ENCODE data around the gene ACOT8. TPM values are rescaled to one million over a fixed set of nuclear protein-coding genes. Genes with fewer than 3 reads are reported as not detected.
A peak's percentile ranks its signal among the peaks of the same experiment; 100 is the strongest.
"Not testable (repeated sequence)": the region's sequence is repeated elsewhere in the genome, so short reads cannot be mapped to it uniquely, and the experiment has no call there.

ACOT8 gene
- total and polyA plus RNA-seq, 10 donors, result 19.4 to 37.4 (median 28.9) TPM

DNA sequence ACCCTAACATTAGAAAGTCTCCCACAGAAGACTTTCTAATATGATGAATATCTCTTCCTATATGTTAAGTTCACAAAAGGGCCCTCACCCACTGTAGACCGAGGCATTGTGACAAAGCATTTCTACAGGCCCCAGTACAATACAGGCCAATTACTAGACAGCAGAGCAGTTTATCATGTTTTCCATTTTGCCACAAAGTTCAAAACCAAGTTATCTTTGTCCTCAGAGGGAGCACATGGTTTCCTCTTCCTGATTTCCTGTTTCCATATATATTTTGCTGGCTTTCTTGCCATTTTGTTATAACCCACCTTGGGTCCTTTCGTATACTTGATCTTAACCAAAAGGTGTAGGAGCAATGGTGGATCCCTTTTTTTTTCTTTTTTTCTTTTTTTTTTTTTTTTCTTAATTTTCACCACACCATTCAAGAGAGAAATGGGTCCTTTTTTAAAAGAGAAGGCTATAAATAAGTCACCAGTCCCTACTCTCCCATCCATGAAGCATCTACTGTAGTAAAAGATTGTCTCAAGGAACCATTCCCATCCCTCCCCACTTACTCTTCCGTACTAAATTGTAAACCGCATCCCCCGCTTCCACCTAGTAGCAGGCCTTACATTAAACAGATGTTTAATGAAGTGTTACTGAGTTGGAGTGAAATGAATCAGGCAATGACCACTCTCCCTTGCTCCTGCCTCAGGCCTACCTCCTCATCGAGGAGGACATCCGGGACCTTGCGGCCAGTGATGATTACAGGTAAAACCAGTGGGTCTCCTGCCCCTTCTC, 46.8 kb downstream of the ACOT8 start:
- intact Hi-C loops (cut with DNase I; ENCODE audit: low total_unique reads), result loop anchor here (10.0 kb wide), 1 partner anchor 154 kb away; no protein-coding TSS in a partner anchor
- WGBS, 5 donors, result 87 to 88% (median 87%) methylated on average over 8 of the region's 8 CpGs
- Histone ChIP-seq H3K27ac (no peak overlapping the region), H3K36me3 (peaks cover 5 to 71% (median 60%) of the 10 kb centered on the region in 6 donors), H3K9me3 (no peaks in the 10 kb centered on the region), H3K4me1 (peaks cover 6 to 26% (median 17%) of the 10 kb centered on the region in 6 donors), H3K4me3 (no peak overlapping the region), H3K27me3 (replicated peaks in 1 of 7) (no peaks in the 10 kb centered on the region)
- no peak for DNase-seq
- TF ChIP-seq, protein P1, sequence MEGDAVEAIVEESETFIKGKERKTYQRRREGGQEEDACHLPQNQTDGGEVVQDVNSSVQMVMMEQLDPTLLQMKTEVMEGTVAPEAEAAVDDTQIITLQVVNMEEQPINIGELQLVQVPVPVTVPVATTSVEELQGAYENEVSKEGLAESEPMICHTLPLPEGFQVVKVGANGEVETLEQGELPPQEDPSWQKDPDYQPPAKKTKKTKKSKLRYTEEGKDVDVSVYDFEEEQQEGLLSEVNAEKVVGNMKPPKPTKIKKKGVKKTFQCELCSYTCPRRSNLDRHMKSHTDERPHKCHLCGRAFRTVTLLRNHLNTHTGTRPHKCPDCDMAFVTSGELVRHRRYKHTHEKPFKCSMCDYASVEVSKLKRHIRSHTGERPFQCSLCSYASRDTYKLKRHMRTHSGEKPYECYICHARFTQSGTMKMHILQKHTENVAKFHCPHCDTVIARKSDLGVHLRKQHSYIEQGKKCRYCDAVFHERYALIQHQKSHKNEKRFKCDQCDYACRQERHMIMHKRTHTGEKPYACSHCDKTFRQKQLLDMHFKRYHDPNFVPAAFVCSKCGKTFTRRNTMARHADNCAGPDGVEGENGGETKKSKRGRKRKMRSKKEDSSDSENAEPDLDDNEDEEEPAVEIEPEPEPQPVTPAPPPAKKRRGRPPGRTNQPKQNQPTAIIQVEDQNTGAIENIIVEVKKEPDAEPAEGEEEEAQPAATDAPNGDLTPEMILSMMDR (IDR thresholded peaks at IDR 0.05 in 8 of 11, conservative IDR thresholded peaks at IDR 0.05 in 3 of 11), result no peak
- no peak for TF ChIP-seq POLR2AphosphoS5 (IDR thresholded peaks at IDR 0.05)
- TF ChIP-seq POLR2A (IDR thresholded peaks at IDR 0.05), result no peak

DNA sequence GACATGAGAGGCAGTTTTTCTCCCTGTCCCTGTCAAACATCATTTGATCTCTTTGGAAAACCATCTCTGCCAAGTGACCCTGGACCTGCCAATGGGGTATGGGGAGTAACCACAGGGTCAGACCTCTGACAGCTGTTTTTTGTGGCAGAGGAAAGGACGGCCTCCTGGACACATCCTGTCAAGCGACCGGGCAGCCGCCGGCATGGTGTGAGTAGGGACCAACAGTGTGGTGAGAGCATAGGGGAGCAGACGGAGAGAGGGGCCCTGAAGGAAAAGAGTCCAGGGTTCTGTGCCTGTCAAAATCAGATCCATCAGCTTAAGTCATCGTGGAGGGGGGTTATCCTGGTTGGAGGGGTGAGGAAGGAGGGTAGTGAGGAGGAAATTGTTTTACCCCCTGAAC, 55.3 kb downstream of the ACOT8 start:
- DNase-seq, result no peak
- Histone ChIP-seq H3K36me3 (peaks cover 13 to 76% (median 63%) of the 10 kb centered on the region in 6 donors), H3K4me3 (no peak overlapping the region), H3K9me3 (no peaks in the 10 kb centered on the region), H3K27ac (no peak overlapping the region), H3K4me1 (peaks cover 0 to 18% (median 10%) of the 10 kb centered on the region in 6 donors), H3K27me3 (replicated peaks in 1 of 7) (no peaks in the 10 kb centered on the region)
- intact Hi-C loops (cut with DNase I; ENCODE audit: low total_unique reads), result no loop called here
- TF ChIP-seq, protein P1 (IDR thresholded peaks at IDR 0.05 in 8 of 11, conservative IDR thresholded peaks at IDR 0.05 in 3 of 11), result no peak
- TF ChIP-seq POLR2A (IDR thresholded peaks at IDR 0.05) (no peak), POLR2AphosphoS5 (IDR thresholded peaks at IDR 0.05) (no peak)
- WGBS, 5 donors, result 85 to 96% (median 91%) methylated on average over 7 of the region's 7 CpGs

DNA sequence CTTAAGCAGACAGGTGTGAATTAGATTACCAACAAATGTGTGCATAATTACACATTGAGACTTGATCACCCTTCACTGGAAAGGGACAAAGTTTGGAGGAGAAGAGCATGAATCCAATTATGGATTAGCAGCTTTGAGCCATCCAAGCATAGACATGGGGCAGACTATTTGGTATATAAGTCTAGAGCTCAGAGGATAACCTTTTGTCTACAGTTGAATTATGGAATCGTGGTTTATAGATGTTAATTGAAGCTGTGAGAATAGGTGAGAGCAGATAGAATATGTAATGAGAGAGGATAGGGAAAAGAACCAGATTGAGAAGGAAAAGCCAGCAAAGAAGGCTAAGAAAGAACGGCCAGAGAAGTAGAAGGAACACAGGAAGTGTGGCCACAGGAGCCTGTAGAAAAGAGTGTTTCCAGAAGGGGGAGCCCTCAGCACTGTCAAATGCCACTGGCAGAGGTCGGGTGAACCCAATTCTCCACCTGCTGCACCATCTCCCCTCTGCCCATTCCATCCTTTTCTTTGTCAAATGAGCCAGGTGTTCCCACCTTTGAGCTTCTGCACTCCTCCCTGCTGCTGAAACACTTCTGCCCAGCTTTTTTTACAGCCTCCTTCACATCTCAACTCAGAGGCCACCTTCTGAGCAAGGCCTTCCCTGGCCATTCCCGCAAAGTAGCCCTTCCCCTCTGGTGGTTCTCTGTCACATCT, 58.1 kb downstream of the ACOT8 start:
- intact Hi-C loops (cut with DNase I; ENCODE audit: low total_unique reads), result loop anchor here (10.0 kb wide), 1 partner anchor 86 kb away; the partner anchor contains the start of genes SPATA25 and ZSWIM1
- Histone ChIP-seq H3K27me3 (replicated peaks in 1 of 7) (no peaks in the 10 kb centered on the region), H3K27ac (peak overlapping the region in 4 of 8 donors; percentile 27 to 56 (median 44)), H3K4me3 (no peak overlapping the region), H3K9me3 (no peaks in the 10 kb centered on the region), H3K36me3 (peaks cover 11 to 76% (median 62%) of the 10 kb centered on the region in 6 donors), H3K4me1 (peaks cover 0 to 20% (median 11%) of the 10 kb centered on the region in 6 donors)
- 31 to 42% (median 36%) methylated on average over 4 of the region's 4 CpGs for WGBS, 5 donors
- DNase-seq, result no peak
- TF ChIP-seq, protein P1 (IDR thresholded peaks at IDR 0.05 in 8 of 11, conservative IDR thresholded peaks at IDR 0.05 in 3 of 11), result peak; percentile 11 to 83 (median 68)
- TF ChIP-seq POLR2AphosphoS5 (IDR thresholded peaks at IDR 0.05) (peak in 1 of 3 donors; percentile 45), POLR2A (IDR thresholded peaks at IDR 0.05) (no peak)

DNA sequence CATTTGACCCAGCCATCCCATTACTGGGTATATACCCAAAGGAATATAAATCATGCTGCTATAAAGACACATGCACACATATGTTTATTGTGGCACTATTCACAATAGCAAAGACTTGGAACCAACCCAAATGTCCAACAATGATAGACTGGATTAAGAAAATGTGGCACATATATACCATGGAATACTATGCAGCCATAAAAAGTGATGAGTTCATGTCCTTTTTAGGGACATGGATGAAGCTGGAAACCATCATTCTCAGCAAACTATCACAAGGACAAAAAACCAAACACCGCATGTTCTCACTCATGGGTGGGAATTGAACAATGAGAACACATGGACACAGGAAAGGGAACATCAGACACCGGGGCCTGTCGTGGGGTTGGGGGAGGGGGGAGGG, 59.2 kb downstream of the ACOT8 start:
- H3K9me3 ChIP-seq; H3K27me3 ChIP-seq (replicated peaks in 1 of 7); DNase-seq; H3K27ac ChIP-seq; H3K4me3 ChIP-seq: not testable (repeated sequence)
- peaks cover 1 to 31% (median 19%) of the 10 kb centered on the region in 6 donors for H3K4me1 ChIP-seq
- 78 to 100% (median 94%) methylated on average over 2 to 3 of the region's 3 CpGs for WGBS, 5 donors
- H3K36me3 ChIP-seq, result peaks cover 8 to 74% (median 57%) of the 10 kb centered on the region in 6 donors
- intact Hi-C loops (cut with DNase I; ENCODE audit: low total_unique reads), result loop anchor here (10.0 kb wide), 1 partner anchor 87 kb away; the partner anchor contains the start of genes SPATA25 and ZSWIM1

DNA sequence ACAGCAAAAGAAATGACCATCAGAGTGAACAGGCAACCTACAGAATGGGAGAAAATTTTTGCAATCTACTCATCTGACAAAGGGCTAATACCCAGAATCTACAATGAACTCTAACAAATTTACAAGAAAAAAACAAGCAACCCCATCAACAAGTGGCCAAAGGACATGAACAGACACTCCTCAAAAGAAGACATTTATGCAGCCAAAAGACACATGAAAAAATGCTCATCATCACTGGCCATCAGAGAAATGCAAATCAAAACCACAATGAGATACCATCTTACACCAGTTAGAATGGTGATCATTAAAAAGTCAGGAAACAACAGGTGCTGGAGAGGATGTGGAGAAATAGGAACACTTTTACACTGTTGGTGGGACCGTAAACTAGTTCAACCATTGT, 59.7 kb downstream of the ACOT8 start:
- Histone ChIP-seq H3K36me3 (peaks cover 5 to 70% (median 53%) of the 10 kb centered on the region in 6 donors), H3K4me1 (peaks cover 6 to 36% (median 24%) of the 10 kb centered on the region in 6 donors)
- not testable (repeated sequence) for DNase-seq; H3K27ac ChIP-seq; H3K27me3 ChIP-seq (replicated peaks in 1 of 7); H3K4me3 ChIP-seq; H3K9me3 ChIP-seq
- intact Hi-C loops (cut with DNase I; ENCODE audit: low total_unique reads), result loop anchor here (10.0 kb wide), 1 partner anchor 87 kb away; the partner anchor contains the start of genes SPATA25 and ZSWIM1
- no CpG with 5 or more reads among the region's 1 CpG for WGBS, 5 donors

Measured in spleen (tissue), 11 donors.